ENCODE measurements around the gene ATG2A.

The ATG2A gene

GRCh38 chr11:64883575-64883974 is 33.4 kb downstream of the ATG2A start:
- no peak for DNase-seq

DNA sequence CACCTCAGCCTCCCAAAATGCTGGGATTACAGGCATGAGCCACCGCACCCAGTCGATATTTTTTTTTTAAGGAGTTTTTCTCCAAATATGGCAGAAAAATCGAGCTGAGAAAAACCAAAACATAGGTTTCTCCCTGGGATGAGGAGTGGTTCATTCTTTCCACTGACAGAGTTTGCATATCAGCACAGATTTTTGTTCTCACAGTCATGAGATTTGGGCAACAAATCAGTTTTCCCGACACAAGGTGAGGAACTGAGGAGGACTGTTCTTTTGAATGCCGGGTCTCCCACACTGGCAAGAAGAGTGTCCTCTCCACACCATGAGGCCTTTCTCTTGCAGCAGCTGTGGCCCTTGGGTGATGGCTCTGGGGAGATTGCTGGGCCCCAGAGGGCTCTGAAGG is 34.8 kb downstream of the ATG2A start:
- DNase-seq, result no peak

GRCh38 chr11:64881476-64881875 is 35.5 kb downstream of the ATG2A start:
- DNase-seq, result no peak

DNA sequence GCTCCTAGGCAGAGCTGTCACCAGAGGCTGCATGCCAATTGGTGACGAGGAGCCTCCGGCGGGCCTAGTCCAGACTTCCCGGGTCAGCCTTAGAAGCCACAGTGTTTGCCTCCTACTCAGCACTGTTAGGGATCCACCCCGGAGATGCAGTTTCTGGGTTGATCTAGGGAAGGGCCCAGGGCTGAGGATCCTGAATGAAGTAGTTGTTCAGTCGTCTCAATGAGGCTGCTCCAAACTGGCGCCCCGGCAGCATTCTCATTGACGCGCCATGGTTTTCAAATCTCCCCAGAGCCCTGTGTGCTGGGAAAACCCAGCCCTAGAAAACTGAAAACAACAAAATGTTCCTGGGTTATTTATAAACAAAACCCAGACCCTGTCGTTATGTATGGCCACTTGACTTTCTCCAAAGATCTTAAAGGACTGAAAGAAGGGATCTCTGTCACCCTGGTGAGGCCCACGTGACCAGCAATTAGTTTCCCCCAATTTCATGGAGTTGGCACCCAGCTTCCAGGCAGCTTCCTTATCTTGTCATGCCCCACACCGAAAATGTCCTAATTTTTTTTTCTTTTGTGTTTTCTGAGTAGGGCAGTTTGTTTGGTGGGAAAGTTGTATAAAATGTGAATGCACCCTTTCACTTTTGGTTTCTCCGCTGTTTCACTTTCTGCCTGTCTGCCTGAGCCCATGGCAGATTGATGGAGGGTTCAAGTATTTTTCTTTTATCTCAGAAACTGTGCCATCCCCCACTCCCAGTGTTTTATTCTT is 36.6 kb downstream of the ATG2A start:
- DNase-seq, result no peak

DNA sequence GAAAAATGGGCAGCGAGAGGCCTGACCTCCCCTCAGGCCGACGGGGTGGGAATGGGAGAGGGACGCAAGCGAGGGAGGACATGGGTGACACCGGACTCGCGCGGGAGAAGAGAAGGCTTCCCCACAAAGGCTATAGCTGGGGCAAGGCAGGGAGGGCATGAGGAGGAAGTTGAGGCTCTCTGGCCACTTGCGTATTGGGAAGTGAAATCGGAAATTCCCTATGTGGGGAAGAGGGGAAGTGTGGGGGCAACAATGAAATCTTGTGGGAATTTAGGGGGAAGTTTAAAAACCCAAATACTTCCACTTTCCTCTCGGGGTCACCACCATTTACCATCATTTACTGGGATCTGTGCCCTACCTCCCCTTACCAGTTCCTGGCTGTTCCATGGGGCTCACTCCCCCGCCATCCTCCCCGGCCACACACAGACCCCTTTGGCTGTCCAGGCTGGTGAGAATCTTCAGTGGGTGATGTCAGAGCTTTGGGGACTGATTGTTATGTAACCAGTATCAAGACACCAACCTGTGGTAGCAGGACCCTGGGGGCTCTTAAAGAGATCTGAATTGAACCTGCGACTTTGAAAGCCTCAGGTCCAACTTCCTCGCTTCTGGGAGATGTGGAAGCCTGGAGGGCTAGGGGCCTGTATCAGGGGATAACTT is 37.6 kb downstream of the ATG2A start:
- no peak for DNase-seq

DNA sequence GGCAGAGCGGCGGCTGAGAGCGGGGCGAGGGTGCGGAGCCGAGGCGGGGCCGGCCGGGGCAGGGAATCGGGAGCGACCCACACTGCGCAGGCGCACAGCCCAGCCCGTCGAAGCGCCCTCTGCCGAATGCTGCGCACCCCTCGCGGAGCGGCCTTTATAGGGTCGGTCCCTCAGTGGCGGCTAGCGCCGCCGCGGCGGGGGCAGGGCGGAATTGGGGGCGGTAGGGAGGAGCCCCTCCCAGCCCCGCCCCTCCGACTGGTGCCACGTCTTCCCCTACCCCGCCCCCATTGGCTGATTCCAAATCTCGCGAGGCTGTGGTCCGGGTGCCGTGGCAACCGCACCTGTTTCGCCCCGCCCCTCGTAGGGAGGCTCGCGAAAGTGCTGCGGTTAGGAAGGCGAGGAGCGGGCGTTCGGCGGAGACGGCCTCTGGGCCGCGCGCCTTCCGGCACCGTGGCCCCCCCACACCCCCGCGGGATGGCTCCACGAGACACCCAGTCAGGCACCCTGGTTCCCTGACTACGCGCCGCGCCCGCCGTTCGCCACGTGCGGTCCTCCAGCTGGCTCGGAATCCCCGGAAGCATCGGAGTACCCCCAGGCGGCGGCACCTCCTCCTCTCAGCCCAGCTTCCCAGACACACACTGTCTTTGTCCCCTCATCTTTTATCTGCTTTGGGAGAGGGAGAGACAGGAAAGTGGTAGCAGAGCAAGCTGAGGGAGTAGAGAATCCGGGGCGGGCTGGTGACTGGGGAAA is 38.3 kb downstream of the ATG2A start, which contains the start of gene EHD1:
TSS of gene EHD1 (minus strand) at position 128 of the 750 bp plus-strand sequence. CDS start 157 bp downstream, outside the sequence.
- peak; percentile 97 for DNase-seq

GRCh38 chr11:64878223-64878493 is 38.9 kb downstream of the ATG2A start:
- DNase-seq, result no peak

- DNase-seq, result no peak
These were observed 39.4 kb downstream of the ATG2A start for GRCh38 chr11:64877390-64878222.

DNA sequence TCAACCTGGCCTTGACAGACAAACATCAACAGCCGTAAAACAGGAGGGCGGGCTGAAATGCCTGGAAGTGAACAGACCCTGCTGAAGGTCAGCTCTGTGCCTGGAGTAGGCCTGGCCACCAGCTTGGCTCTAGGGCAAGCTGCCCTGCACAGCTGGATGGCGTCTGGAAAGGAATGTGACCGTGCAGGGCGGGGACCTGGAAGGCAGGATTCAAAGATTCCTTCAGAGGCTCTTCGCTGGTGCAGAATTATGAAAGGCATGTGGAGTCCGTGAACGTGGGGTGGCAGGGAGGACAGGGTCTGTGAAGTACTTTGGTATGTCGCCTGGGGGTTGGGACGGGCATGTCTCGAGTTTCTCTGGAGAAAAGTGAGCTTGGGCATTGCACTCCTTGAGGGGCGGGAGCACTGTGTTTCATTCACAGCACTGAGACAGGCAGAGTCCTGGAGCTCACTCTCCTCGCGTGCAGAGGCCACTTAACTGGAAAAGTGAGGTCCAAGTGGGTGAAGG is 40.1 kb downstream of the ATG2A start:
- no peak for DNase-seq

DNA sequence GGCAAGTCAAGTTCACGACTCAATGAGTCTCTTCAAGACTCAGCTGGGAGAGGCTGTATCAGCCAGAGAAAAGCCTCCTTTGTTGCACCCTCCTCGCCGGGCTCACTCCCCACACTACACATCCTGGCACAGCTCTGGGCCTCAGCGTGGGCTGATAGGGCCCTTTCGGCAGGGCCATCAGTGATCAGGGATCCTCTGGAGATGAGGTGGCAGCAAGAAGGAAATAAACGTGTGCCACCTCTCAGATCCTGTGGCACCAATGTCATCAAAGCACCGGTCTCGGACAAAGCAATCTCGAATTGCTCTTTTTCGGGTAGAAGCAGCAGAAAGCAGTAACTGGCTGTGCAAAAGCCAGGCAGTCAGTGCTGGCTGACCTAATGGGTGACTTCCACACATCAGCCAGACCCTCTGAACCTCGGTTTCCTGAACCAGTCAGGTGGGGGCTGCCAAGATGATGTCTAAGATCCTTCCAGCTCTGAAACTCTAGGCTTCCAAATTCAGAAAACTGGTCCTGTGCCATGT is 40.7 kb downstream of the ATG2A start:
- DNase-seq, result no peak

- DNase-seq, result no peak
These were observed 41.4 kb downstream of the ATG2A start for GRCh38 chr11:64875369-64876228.

GRCh38 chr11:64874308-64875240 is 42.4 kb downstream of the ATG2A start:
- DNase-seq, result no peak

- no peak for DNase-seq
These were observed 44.1 kb downstream of the ATG2A start for GRCh38 chr11:64872790-64873488.

GRCh38 chr11:64871492-64871891 is 45.5 kb downstream of the ATG2A start:
- no peak for DNase-seq

- DNase-seq, result no peak
These were observed 46.0 kb downstream of the ATG2A start for GRCh38 chr11:64870893-64871466.

DNA sequence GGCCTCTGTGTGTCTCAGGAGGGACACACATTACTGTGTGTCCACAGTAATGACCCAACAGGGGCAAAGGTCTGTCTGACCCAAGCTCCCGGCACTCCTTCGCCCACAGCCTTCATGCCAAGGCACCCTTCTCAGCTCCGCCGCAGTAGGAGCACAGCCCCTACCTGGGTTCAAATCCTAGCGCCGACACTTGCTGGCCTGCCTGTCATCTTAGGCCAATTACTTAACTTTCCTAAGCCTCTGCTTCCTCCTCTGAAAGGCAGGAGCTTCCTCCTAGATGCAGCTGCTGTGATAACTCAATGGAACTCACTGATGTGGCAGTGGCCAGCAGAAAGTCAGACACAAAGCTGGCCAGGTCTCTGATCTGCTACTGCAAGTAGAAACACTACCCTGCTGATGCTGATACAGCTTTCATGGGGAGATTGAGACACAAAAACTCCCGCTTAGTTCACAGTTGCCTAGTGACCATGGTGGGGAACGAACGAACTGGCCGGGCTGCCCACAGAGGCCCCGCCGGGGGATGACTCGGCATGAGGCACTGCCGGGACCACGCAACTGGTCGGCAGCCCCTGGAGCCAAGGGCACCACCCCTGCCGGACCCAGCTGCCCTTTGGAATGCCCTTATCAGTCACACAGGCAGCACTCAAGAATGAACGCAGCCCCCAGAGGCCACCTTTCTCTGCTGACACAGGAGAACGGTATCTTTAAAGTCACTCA is 46.7 kb downstream of the ATG2A start:
- DNase-seq, result no peak

- DNase-seq, result no peak
These were observed 47.3 kb downstream of the ATG2A start for GRCh38 chr11:64869571-64870175.

DNA sequence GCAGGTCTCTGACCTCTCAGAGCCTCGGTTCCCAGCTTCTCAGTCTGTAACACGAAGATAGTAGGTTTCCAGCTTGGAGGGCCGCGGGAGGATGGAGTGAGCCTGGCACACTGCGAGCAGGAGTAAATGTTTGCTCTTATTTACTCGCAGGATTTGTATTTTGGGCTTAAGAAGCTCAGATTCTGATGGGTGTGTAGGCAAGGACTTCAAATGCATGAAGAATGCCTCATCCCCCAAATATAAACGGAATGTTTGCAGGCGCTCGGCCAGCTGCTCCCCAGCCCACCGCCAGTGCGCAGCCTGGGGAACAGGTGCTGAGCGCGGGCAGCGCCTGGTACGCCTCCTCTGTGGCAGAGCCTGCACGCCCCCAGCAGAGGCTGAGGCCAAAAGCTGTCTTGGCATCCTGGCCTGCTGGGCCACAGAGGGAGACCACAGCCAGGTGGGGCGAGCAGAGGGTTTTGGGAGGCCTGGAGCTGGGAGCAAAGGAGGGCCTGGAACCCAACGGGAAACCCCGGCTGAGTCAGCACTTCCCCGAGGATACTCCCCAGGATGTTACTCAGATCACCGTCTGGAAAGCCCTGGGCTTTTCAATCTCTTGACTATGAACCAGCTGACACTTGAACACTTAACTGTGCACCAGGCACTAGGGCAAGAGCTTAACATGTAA is 48.0 kb downstream of the ATG2A start:
- no peak for DNase-seq

Measured in GDM1 (cell line).